ENCODE measurements around the gene PANX2.

DNA sequence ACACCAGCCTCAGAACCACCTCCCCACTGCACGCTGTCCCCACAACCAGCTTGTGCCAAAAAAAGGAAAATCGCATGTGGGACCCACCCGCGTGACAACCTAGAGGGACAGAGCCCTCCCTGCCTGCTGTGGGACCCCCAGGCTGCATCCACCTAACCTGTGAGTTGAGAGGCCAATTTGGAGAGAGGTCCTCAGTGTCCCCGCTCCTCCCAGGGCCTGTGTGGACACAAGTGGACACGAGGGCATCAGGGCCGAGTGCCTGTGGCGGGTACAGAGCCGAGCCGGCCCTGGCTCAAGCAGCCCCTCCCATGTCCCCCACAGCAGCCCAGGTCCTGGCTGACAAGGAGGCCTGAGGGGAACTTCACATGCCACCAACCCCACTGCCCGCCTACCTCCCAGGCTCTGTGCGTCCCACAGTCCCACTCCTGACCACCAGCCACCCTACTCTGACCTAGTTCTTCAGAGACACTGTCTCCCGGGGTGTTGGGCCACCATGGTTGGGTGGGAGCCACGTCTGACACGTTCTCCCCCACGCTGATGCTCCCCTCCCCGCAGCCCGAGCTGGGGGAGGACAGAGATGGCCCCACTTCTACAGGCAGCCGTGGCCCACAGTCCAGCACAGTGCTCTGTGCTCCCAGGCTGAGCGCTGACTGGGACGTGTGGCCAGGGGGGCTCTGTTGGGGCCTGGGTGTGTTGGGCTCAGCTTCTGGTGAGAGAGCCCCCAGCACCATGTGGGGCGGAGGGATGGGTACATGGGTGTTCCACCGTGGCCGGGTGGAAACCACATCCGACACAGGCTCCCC lies 49.5 kb downstream of the PANX2 start:
- no peak for TF ChIP-seq CTCF (IDR thresholded peaks at IDR 0.05 in 4 of 5, conservative IDR thresholded peaks at IDR 0.05 in 1 of 5)
- no peak for TF ChIP-seq POLR2A (IDR thresholded peaks at IDR 0.05)

Measured in gastrocnemius medialis (tissue), 4 donors.